A673 (cell line): ENCODE measurements around the gene METTL9.

Experiments
- CTCF ChIP-seq: fragments of 300-800, 200-600 bp; sonication (generic); conservative IDR thresholded peaks from 2 replicates; pipeline ENCODE4 v1.5.1; 2017; ENCODE audit warnings: low read depth, mild to moderate bottlenecking, antibody characterized with exemption, low read length, moderate library complexity, mixed read lengths
- EZH2 ChIP-seq: fragments of 200-600 bp; sonication (generic); IDR thresholded peaks from 2 replicates; pipeline ENCODE4 v1.6.1; 2017; ENCODE audit warnings: borderline replicate concordance, low read depth, mild to moderate bottlenecking, mixed read lengths, antibody characterized with exemption, low read length; ENCODE audit not compliant: poor library complexity, severe bottlenecking

GRCh38 chr16:21656795-21657768 lies 57.7 kb downstream of the METTL9 start:
- TF ChIP-seq CTCF (peak; percentile 88), EZH2 (no peak)
